Lung (tissue), 12 donors: ENCODE measurements around the gene CYP27B1. TPM values are rescaled to one million over a fixed set of nuclear protein-coding genes. Genes with fewer than 3 reads are reported as not detected.

Source experiments
- ATAC-seq: fragments of 200-7000 bp; cut with Tn5 transposase; one replicate; pipeline ENCODE4 v1.9.1; 2020; ENCODE audit warnings: moderate number of reproducible peaks; ENCODE audit not compliant: insufficient read depth, low FRiP score
- DNase-seq, 3 donors: peaks; one replicate each; pipeline ENCODE4 v3.0.0-alpha.2; 2013 to 2017
- H3K27ac ChIP-seq, 2 donors: one replicate each; pipeline ENCODE4 v1.5.1; 2013; ENCODE audit warnings: mild to moderate bottlenecking in 2 of 2, moderate library complexity in 2 of 2, control low read depth in 1 of 2, inconsistent platforms in 1 of 2, low read depth in 1 of 2, low read length in 1 of 2
- H3K27me3 ChIP-seq, 3 donors: one replicate each; pipeline ENCODE4 v1.5.1; 2013; ENCODE audit warnings: low read length in 2 of 3; ENCODE audit not compliant: control insufficient read depth in 3 of 3, insufficient read depth in 3 of 3
- H3K36me3 ChIP-seq, 4 donors: one replicate each; pipeline ENCODE4 v1.5.1; 2013; ENCODE audit warnings: low read length in 4 of 4, mild to moderate bottlenecking in 1 of 4, moderate library complexity in 1 of 4; ENCODE audit not compliant: control insufficient read depth in 4 of 4, insufficient read depth in 4 of 4
- H3K4me1 ChIP-seq, 5 donors: one replicate each; pipeline ENCODE4 v1.5.1; 2013; ENCODE audit warnings: low read length in 5 of 5, mild to moderate bottlenecking in 2 of 5, moderate library complexity in 1 of 5; ENCODE audit not compliant: control insufficient read depth in 5 of 5, insufficient read depth in 5 of 5
- H3K4me3 ChIP-seq: one replicate; pipeline ENCODE4 v1.5.1; 2013; ENCODE audit warnings: mild to moderate bottlenecking, control low read depth, moderate library complexity
- H3K9ac ChIP-seq, 2 donors: one replicate each; pipeline ENCODE4 v1.5.1; 2013; ENCODE audit warnings: low read length in 2 of 2, control low read depth in 1 of 2; ENCODE audit not compliant: insufficient read depth in 1 of 2
- H3K9me3 ChIP-seq, 4 donors: one replicate each; pipeline ENCODE4 v1.5.1; 2013; ENCODE audit warnings: low read length in 3 of 4, mild to moderate bottlenecking in 1 of 4, moderate library complexity in 1 of 4; ENCODE audit not compliant: control insufficient read depth in 4 of 4, insufficient read depth in 3 of 4
- CTCF ChIP-seq: IDR thresholded peaks from 2 replicates; pipeline ENCODE4 v1.5.1; 2012; ENCODE audit warnings: mild to moderate bottlenecking; ENCODE audit errors: control extremely low read depth, extremely low read depth
- WGBS, 2 donors: extraction: QIAGEN DNeasy Blood & Tissue Kit; methylation state at CpG; one replicate each; pipeline ENCODE4 v1.1.7; 2013; 5-methylcytosine and 5-hydroxymethylcytosine counted together
- polyA plus RNA-seq, 2 donors: library from polyadenylated mRNA; stranded (reverse); fragments of 200-250 nt; gene quantifications; one replicate each; pipeline ENCODE4 v1.2.1, GENCODE V29; 2013
- total RNA-seq, 2 donors: library from RNA; depleted of rRNA in 1 of 2; stranded (reverse); fragments of >200 nt in 1 of 2; gene quantifications; one replicate each; pipeline ENCODE4 v1.2.1, GENCODE V29; 2014 to 2021
- donor health status: control.
- donor health status: control.
- donor health status: Bipolar disorder and iron deficiency.
- donor health status: healthy.
- donor health status: DM: yes; HTN: yes; CAD: no.

CYP27B1 gene
- total and polyA plus RNA-seq, 4 donors: 1.7 to 5.8 (median 3.6) TPM

- WGBS, 2 donors: 87 to 92% methylated on average over 15 of the region's 15 CpGs
- DNase-seq: no peak
- no peak for TF ChIP-seq CTCF
- Histone ChIP-seq H3K4me1 (peaks cover 2 to 34% (median 9%) of the 10 kb centered on the region in 5 donors), H3K27ac (peak overlapping the region; percentile 82 to 95), H3K9me3 (no peaks in the 10 kb centered on the region), H3K9ac (peak overlapping the region; percentile 91 to 96), H3K36me3 (peaks cover 9 to 33% (median 24%) of the 10 kb centered on the region in 4 donors), H3K4me3 (peak overlapping the region; percentile 62), H3K27me3 (no peaks in the 10 kb centered on the region)
- no peak for ATAC-seq
These were observed 16.1 kb downstream of the CYP27B1 start for GRCh38 chr12:57750561-57751431.

DNA sequence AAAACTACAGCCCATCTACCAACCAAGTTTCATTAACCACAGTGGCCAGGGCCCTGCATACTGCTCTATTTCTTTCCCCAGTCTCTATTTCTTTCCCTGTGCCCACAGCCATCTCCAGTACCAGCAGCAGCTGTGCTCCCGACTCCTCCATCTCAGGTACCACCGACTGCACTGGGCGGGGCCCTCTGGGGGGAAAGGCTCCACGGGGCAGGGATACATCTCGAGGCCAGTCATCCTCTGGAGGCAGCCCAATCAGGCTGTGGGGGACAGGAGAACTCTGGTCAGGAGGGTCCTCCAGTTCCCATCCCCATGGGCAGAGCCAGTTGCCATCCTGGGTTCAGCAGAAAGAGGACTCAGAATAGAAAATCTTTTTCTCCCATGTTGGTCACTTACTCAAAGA is 17.8 kb downstream of the CYP27B1 start:
- Histone ChIP-seq H3K9me3 (no peaks in the 10 kb centered on the region), H3K4me1 (peaks cover 2 to 38% (median 13%) of the 10 kb centered on the region in 5 donors), H3K27me3 (no peaks in the 10 kb centered on the region), H3K9ac (no peak overlapping the region), H3K27ac (no peak overlapping the region), H3K36me3 (peaks cover 9 to 33% (median 24%) of the 10 kb centered on the region in 4 donors), H3K4me3 (no peak overlapping the region)
- no peak for TF ChIP-seq CTCF
- WGBS, 2 donors: 90 to 93% methylated on average over 5 of the region's 5 CpGs
- ATAC-seq (no peak), DNase-seq (no peak)

DNA sequence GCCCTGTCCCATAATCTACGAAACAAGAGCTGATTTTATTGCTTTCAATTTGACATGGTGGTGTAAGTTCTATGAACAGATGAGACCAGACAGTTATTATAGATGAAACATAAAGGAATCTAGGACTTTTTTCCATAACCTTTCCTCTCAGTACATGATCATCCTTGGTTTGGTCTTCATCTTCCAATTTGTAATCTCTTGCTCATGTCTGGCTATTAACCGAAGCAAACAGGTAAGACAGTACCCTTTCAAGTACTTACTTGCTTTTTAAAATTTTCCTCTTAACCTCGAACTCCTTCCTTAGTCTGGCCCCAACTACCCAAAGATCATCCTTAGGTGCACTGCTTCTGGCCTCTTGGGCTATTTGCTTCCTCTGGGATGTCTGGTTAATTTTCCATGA is 20.9 kb downstream of the CYP27B1 start:
- Histone ChIP-seq H3K9ac (no peak overlapping the region), H3K9me3 (no peaks in the 10 kb centered on the region), H3K4me1 (peaks cover 0 to 18% (median 6%) of the 10 kb centered on the region in 5 donors), H3K27ac (no peak overlapping the region), H3K27me3 (peaks cover 0 to 17% (median 14%) of the 10 kb centered on the region in 3 donors), H3K4me3 (no peak overlapping the region), H3K36me3 (peaks cover 9 to 33% (median 22%) of the 10 kb centered on the region in 4 donors)
- no peak for DNase-seq
- ATAC-seq: no peak
- WGBS, 2 donors: 90 to 96% methylated on average over 3 of the region's 3 CpGs
- TF ChIP-seq CTCF: no peak
